Omental fat pad (tissue), 4 donors: ENCODE results near the gene SERPINH1. TPM values are rescaled to one million over a fixed set of nuclear protein-coding genes. Genes with fewer than 3 reads are reported as not detected.

ENCODE experiments used
- ATAC-seq: fragments of 150-250 bp; one replicate; pipeline ENCODE4 v1.9.1; 2016; ENCODE audit warnings: mild to moderate bottlenecking, moderate library complexity; ENCODE audit not compliant: low FRiP score
- DNase-seq: peaks from one replicate; pipeline ENCODE4 v3.0.0-alpha.2; 2019; ENCODE audit warnings: low spot score
- total RNA-seq, 4 donors: library from RNA; depleted of rRNA; stranded (reverse); fragments of >200 nt; gene quantifications; one replicate each; pipeline ENCODE4 v1.1.0, GENCODE V29; 2016
- TF ChIP-seq, protein P1 (sequence below), 3 donors: fragments of 450-650 bp; IDR thresholded peaks; one replicate each; pipeline ENCODE4 v1.5.1; 2016 to 2017; ENCODE audit warnings: antibody characterized with exemption in 3 of 3, mild to moderate bottlenecking in 3 of 3, moderate library complexity in 2 of 3

Gene SERPINH1
- total RNA-seq, 4 donors from 2014 or later = 307 to 804 (median 482) TPM

DNA sequence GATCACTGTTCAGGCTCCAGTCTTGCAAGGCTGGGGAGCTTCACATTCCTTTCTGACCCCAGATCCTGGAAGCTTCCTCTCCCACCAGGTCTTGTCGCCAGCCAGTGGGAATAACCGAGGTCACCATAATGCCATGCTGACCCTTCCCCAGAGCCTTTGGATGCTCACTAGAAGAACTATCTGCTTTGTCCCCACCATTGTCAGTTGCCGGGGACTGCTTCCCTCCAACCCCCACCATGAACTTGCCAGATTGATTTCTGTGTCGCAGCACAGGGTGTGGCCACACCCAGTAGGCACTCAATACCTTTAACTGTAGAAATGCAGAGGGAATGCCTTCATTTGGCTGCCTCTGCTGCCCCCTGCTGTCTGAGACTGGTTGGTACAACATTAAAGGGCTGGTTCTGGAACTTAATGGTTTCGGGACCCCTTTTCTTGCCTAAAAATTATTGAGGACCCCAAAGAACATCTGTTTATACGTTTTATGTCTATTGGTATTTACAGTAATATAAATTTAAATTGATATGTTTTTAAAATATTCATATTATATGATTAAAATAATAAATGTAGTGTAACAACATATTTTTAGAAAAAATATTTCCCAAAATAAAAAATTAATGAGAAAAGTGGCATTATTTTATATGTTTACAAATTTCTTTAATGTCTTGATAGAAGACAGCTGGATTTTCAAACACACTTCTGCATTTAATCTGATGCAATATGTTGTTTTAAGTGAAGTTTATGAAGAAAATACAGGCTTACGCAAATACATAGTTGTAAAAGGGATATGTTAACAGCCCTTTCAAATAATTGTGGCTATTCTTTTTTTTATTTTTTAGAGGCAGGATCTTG, 29.6 kb upstream of the SERPINH1 start:
- peak; percentile 78 for DNase-seq

DNA sequence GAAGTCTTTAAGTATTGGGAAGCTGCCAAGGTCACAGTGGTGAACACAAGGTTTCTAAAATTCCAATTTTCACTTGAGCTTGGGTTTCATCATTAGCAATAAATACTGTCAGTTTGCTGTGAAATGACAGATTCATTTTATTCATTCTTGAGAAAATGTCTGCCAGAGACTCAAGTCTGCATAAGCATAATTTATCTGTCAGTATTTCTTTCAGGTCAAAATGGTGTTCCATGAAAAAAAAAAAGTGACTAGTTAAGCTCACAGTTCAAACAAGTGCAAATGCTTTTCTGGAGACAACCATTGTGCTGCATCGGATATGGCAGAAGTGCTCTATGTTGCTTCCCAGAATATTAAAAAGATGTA, 28.2 kb upstream of the SERPINH1 start:
- no peak for ATAC-seq
- DNase-seq = no peak
- TF ChIP-seq, protein P1, sequence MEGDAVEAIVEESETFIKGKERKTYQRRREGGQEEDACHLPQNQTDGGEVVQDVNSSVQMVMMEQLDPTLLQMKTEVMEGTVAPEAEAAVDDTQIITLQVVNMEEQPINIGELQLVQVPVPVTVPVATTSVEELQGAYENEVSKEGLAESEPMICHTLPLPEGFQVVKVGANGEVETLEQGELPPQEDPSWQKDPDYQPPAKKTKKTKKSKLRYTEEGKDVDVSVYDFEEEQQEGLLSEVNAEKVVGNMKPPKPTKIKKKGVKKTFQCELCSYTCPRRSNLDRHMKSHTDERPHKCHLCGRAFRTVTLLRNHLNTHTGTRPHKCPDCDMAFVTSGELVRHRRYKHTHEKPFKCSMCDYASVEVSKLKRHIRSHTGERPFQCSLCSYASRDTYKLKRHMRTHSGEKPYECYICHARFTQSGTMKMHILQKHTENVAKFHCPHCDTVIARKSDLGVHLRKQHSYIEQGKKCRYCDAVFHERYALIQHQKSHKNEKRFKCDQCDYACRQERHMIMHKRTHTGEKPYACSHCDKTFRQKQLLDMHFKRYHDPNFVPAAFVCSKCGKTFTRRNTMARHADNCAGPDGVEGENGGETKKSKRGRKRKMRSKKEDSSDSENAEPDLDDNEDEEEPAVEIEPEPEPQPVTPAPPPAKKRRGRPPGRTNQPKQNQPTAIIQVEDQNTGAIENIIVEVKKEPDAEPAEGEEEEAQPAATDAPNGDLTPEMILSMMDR (IDR thresholded peaks at IDR 0.05) = no peak

More for the DNA sequence above, 29.6 kb upstream of the SERPINH1 start:
- TF ChIP-seq, protein P1 (IDR thresholded peaks at IDR 0.05) = peak in 1 of 3 donors; percentile 93
- no peak for ATAC-seq

DNA sequence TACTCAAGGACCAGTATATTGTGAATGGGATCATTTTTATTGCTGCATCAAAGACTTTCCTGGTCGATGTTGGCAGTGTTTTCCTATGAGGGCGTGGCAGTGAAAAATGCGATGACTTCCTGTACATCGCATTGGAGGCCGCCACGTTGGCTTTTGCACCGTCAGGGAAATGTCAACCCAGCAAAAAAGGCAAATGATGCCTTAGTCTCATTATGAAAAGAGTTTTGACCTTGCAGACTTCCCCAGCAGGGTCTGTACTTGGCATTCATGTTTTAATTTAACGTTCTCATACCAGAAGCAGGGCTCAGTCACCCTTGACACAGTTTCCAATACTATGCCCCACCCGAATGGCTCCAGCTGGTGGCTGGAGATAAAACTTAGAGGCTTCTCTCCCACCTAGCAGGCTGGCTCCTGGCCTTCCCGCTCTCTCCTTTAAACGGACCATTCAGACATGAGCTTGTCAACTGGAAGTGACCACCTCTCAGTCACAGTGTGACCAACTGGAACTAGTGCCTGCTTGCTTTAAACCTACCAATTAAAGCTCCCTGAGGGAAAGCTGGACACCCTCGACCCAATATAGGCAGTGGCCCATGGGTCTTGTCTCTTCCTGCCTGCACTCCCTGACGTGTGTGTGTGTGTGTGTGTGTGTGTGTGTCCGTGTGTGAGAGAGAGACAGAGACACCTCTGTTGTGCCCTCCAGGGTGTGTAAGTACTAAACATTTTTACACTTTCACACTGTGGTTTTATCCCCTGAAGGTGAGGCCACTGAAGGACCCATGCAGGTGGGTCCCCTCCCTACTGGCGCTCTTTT, 27.6 kb upstream of the SERPINH1 start:
- TF ChIP-seq, protein P1 (IDR thresholded peaks at IDR 0.05) = no peak
- ATAC-seq = no peak
- DNase-seq = no peak

DNA sequence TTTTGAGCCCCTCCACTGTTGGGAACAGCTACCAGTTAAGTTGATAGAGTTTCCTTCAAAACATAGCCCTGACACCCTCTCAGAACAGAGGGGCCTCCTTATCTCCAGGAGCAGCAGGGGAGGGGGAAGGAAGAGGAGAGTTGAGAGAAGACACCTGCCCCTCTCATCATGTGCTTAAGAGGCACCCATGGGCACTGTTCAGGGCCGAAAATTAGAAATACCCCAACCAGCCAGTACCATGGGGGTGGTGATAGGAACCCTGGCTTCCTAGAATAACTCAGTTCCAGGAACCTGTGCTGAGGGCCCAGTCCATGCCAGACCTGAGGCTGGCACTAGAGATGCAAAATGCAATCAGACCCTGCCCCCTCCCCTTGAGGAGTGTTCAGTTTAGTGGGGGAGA, 27.0 kb upstream of the SERPINH1 start:
- TF ChIP-seq, protein P1 (IDR thresholded peaks at IDR 0.05) = no peak
- DNase-seq (no peak), ATAC-seq (no peak)

DNA sequence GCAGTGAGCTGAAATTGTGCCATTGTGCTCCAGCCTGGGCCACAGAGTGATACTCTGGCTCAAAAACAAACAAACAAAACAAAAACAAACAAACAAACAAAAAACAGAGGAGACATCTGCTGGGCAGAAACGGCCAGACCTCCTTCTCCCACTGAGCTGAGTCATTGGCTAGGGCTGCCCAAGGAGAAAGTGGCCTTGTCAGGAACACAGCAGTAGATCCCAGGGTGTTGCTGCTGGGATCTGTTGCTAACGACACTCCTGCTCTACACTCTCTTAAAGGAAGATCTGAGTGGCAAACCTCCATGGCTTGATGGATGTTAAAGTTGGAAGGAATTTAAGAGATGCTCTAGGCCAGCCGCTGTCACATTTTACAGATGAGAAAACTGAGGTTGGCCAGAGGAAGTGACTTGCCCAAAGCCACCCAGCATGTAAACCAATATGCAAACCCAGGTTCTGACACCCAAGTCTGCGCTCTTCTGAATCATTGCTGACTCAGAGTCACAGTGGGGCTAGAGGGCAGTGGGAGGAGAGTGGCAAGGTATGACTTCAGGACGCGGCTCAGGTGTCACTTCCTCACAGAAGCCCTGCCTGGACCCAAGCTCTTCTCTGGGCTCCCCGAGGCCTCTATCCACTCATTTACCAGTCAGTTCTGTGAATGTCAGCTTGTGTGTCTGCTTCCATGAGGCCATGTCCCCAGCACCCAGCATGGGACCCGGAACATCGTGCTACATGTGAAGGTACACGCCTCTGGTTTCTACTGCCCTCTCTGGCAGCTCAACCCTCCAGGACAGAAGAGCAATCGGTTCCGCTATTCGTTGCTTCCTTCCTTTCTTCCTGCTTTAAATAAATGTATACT, 25.0 kb upstream of the SERPINH1 start:
- DNase-seq = no peak
- ATAC-seq = no peak
- TF ChIP-seq, protein P1 (IDR thresholded peaks at IDR 0.05) = no peak

DNA sequence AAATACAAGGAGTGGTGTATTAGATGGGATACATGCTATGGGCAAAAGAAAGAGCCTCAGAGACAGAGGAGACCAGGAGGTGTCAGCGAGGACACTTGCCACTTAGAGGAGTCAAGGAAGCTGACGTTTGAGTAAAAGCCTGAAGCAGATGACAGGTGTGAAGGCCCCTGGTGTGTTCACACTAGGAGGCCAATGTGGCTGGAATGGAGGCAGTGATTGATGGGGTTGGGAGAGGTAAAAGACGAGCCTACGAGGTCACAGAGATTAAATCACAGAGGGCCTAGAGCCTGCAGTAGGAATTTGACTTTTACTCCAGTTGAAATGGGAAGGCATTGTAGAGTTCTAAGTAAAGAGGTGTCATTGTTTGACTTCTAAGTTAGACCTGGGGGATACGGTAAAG, 24.3 kb upstream of the SERPINH1 start:
- ATAC-seq (no peak), DNase-seq (no peak)
- TF ChIP-seq, protein P1 (IDR thresholded peaks at IDR 0.05) = no peak
